GM12873 (cell line): ENCODE results near the gene KY.

Experiments
- TF ChIP-seq, protein P1 (sequence below): IDR thresholded peaks from 2 replicates; pipeline ENCODE4 v1.5.1; 2012; ENCODE audit warnings: low read depth, mild to moderate bottlenecking, moderate library complexity, low read length, control low read depth; ENCODE audit not compliant: insufficient read depth; ENCODE audit errors: missing control alignments

KY gene

DNA sequence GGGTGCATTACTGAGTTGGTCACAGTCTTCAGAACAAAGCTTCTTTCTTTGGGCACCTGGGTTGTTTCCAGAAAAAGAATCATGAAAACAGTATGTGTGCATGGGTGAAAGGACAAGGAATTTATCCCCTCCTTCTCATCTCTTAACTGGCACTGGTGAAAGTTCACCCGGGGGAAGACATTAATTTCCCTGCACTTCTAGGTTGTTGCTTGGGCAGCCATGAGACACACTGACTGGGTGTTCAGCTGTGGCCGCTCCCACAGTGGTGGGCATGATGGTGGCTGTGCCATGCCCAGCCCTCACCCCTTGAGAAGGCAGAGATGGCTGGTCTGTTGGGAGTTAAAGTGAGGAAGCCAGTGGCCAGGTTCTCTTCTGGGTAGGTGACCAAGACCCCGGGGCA lies 16.6 kb upstream of the KY start:
- TF ChIP-seq, protein P1, sequence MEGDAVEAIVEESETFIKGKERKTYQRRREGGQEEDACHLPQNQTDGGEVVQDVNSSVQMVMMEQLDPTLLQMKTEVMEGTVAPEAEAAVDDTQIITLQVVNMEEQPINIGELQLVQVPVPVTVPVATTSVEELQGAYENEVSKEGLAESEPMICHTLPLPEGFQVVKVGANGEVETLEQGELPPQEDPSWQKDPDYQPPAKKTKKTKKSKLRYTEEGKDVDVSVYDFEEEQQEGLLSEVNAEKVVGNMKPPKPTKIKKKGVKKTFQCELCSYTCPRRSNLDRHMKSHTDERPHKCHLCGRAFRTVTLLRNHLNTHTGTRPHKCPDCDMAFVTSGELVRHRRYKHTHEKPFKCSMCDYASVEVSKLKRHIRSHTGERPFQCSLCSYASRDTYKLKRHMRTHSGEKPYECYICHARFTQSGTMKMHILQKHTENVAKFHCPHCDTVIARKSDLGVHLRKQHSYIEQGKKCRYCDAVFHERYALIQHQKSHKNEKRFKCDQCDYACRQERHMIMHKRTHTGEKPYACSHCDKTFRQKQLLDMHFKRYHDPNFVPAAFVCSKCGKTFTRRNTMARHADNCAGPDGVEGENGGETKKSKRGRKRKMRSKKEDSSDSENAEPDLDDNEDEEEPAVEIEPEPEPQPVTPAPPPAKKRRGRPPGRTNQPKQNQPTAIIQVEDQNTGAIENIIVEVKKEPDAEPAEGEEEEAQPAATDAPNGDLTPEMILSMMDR, result no peak

DNA sequence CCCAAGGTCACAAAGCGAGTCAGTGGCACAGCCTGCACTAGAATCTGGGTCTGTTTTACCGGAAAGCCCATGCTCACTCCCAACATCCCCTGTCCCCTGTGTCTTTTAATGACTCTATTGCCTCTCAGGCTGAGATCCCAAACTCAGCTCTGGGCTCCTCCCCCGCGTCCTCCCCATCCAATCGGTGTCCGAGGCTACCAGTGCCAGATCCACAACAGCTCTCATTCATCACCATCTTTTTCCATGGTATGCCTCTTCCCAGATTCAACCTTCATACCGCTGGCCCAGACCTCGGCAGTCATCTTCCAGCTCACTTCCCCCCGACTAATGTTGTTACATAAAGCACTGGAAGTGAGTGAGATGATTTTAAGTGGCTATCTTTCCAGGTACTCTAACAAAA lies 16.1 kb upstream of the KY start:
- TF ChIP-seq, protein P1, result no peak

DNA sequence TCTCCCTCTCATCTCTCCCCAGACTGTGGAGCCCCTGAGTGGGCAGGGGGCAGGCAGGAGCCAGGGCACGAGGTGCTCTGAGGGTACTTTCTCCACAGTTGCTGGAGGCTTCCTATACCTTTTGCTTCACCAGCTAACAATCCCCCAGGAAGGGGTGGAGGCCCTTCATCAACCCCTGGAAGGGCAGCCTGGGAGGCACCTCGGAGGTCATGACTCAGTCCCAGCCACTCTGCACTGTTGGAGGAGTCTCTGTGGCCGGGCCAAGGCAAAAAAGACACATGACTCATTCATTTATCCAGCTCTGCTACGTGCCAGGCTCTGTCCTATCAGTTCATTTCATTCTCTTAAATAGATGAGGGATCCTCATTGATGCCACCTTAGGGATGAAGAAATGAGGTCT lies 15.6 kb upstream of the KY start:
- TF ChIP-seq, protein P1, result no peak

DNA sequence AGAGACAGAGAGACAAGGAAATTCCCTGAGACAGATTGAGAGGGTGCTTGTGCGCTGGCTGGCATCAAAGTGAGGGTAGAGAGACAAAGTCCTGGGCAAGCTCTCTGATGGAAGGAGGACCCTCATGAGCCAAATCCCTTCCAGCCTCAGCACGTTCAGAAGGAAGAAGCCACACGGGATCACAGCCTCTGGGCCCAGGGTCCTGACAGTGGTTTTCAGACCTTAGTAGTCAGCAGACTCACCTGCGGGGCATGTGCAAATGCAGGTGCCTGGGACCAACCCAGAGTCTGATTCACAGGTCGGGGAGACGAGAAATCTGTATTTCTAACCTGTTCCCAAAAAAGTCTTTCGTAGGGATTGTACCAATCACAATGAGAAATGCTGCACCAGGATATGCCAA lies 15.2 kb upstream of the KY start:
- TF ChIP-seq, protein P1, result no peak

DNA sequence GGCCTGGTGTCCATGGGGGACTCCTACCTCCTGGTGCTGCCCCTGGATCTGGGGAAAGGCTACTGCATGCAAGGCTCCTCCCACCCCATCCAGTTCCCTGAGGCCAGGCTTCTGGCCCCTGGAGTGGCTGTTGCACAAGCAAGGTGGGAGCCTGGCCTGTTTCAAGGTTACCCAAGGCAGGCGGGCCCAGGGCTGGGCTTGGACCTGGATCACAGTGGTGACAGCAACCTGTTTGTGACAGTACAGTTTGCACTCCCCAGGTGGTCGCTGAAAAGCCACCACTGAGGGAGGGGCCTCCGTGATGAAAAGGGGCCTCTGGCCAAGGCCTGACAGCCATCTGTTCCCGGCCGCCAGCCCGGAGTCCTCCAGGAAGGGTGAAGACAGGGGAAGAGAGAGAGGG lies 14.4 kb upstream of the KY start:
- TF ChIP-seq, protein P1, result no peak

DNA sequence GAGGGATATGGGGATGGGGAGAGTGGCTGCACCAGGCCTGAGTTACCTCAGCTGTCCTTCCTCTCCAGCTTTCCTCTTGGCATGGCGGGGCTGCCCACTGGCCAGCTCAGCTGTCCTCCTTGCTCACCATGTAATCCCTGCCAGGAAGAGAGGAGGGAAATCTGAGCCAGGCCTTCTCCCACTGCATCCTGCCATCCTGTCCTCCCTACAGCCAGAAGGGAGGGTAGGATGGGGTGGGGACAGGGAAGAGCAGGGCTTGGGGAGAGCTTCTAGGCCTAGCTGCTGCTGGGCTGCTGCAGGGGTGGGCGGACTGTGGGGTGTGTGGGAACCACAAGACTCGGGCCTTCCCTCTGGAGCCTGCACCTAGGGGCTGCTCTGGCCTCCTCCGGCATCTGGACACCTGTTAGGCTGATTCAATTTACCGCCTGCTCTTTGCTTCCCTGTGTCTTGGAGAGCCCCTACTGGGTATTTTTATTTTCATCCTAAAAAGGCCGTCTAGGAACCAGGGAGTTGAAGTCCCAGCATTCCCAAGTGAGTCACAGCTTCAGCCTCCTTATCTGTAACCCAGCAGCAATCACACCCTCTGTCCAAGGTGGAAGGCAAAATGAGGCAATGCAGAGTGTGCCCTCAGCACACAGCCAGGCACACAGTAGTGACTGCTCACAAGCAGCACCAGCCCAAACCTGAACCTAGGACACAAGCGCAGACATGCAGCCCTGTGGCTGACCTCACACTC lies 13.1 kb upstream of the KY start:
- TF ChIP-seq, protein P1, result no peak

DNA sequence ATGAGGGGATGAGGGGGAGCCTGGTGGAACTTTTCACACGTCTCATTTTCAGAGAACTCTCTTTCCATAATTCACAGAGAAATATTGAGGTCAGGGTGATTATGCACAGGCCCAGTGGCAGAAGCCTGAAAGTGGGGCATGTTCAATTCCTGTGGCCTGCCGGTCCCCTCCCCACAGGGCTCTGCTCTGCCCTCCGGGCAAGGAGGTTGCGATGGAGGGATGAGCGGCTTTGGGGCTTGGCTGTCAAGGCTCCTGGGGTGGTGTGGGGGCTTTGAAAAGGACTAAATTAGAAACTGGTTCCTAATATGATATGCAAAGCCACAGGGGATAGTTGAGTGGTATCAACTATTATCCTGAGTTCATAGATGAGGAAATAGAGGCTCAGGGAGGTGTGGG lies 9.2 kb upstream of the KY start:
- TF ChIP-seq, protein P1, result no peak
